ENCODE measurements around the gene SLC1A1. TPM values are rescaled to one million over a fixed set of nuclear protein-coding genes. Genes with fewer than 3 reads are reported as not detected.
"Not testable (repeated sequence)": the region's sequence is repeated elsewhere in the genome, so short reads cannot be mapped to it uniquely, and the experiment has no call there.

Gene SLC1A1
- total RNA-seq, 1 donor from 2014 or later: not detected

- Histone ChIP-seq H3K36me3 (ENCODE audit: control insufficient read depth in 3 of 3, insufficient read depth in 3 of 3, low read length in 3 of 3) (no peaks in the 10 kb centered on the region), H3K9me3 (ENCODE audit: control insufficient read depth in 3 of 3, low read length in 3 of 3) (no peaks in the 10 kb centered on the region), H3K4me3 (ENCODE audit: low read length in 3 of 3) (no peak overlapping the region), H3K27ac (ENCODE audit: low read depth, low read length) (no peak overlapping the region), H3K27me3 (ENCODE audit: control insufficient read depth in 3 of 3, insufficient read depth in 3 of 3, low read length in 3 of 3) (no peaks in the 10 kb centered on the region), H3K4me1 (ENCODE audit: control insufficient read depth in 3 of 3, insufficient read depth in 3 of 3, low read length in 3 of 3) (no peaks in the 10 kb centered on the region), H3K9ac (ENCODE audit: low read depth in 1 of 3, low read length in 3 of 3) (no peak overlapping the region)
Observed at GRCh38 chr9:4537581-4537980, 47.3 kb downstream of the SLC1A1 start.

- no peak overlapping the region for H3K9ac ChIP-seq (ENCODE audit: low read depth in 1 of 3, low read length in 3 of 3)
- H3K4me1 ChIP-seq (ENCODE audit: control insufficient read depth in 3 of 3, insufficient read depth in 3 of 3, low read length in 3 of 3): no peaks in the 10 kb centered on the region
- H3K4me3 ChIP-seq (ENCODE audit: low read length in 3 of 3): no peak overlapping the region
- no peak overlapping the region for H3K27ac ChIP-seq (ENCODE audit: low read depth, low read length)
- no peaks in the 10 kb centered on the region for H3K27me3 ChIP-seq (ENCODE audit: control insufficient read depth in 3 of 3, insufficient read depth in 3 of 3, low read length in 3 of 3)
- no peaks in the 10 kb centered on the region for H3K9me3 ChIP-seq (ENCODE audit: control insufficient read depth in 3 of 3, low read length in 3 of 3)
- no peaks in the 10 kb centered on the region for H3K36me3 ChIP-seq (ENCODE audit: control insufficient read depth in 3 of 3, insufficient read depth in 3 of 3, low read length in 3 of 3)
Observed at GRCh38 chr9:4538107-4538506, 47.8 kb downstream of the SLC1A1 start.

DNA sequence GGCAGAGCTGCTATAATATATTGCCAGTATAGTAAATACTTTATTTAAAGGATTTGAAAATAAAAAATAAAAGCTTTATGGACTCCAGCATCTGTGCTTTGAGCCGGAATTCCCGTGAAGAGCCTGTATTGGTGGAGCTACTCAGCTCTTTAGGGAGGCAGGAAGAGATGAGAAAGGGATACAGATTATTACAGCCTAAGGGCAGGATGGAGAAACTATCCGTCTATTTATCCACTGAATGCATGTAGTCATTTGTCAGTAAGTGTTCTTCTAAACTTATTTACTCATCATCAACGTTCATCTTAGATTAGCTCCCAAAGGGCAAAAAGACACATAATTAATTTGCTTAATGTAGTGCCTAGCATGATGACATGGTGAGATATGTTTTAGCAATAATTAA is 48.4 kb downstream of the SLC1A1 start:
- H3K9ac ChIP-seq (ENCODE audit: low read depth in 1 of 3, low read length in 3 of 3): no peak overlapping the region
- no peak overlapping the region for H3K4me3 ChIP-seq (ENCODE audit: low read length in 3 of 3)
- H3K9me3 ChIP-seq (ENCODE audit: control insufficient read depth in 3 of 3, low read length in 3 of 3): no peaks in the 10 kb centered on the region
- no peaks in the 10 kb centered on the region for H3K4me1 ChIP-seq (ENCODE audit: control insufficient read depth in 3 of 3, insufficient read depth in 3 of 3, low read length in 3 of 3)
- no peaks in the 10 kb centered on the region for H3K27me3 ChIP-seq (ENCODE audit: control insufficient read depth in 3 of 3, insufficient read depth in 3 of 3, low read length in 3 of 3)
- H3K36me3 ChIP-seq (ENCODE audit: control insufficient read depth in 3 of 3, insufficient read depth in 3 of 3, low read length in 3 of 3): no peaks in the 10 kb centered on the region
- no peak overlapping the region for H3K27ac ChIP-seq (ENCODE audit: low read depth, low read length)

DNA sequence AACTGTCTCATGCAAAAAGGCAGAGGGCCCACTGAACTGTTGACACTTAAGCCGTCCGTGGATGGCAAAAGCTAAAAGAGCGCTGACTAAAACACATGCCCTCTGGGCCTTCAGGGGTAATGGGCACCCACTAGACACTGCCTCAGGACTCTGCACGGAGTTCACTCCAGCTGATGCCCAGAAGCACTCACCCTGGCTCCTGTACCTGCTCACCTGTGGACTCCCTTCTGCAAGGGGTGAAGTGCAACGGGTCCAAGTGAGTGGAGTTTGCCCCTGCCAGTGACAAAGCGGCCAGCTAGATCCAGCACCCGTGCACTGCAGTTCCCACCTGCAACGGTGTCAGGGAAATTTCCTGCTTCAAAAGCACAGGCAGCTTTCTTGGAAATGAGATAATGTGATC is 50.2 kb downstream of the SLC1A1 start:
- no peak overlapping the region for H3K4me3 ChIP-seq (ENCODE audit: low read length in 3 of 3)
- no peaks in the 10 kb centered on the region for H3K9me3 ChIP-seq (ENCODE audit: control insufficient read depth in 3 of 3, low read length in 3 of 3)
- H3K4me1 ChIP-seq (ENCODE audit: control insufficient read depth in 3 of 3, insufficient read depth in 3 of 3, low read length in 3 of 3): no peaks in the 10 kb centered on the region
- H3K9ac ChIP-seq (ENCODE audit: low read depth in 1 of 3, low read length in 3 of 3): no peak overlapping the region
- H3K27me3 ChIP-seq (ENCODE audit: control insufficient read depth in 3 of 3, insufficient read depth in 3 of 3, low read length in 3 of 3): no peaks in the 10 kb centered on the region
- no peaks in the 10 kb centered on the region for H3K36me3 ChIP-seq (ENCODE audit: control insufficient read depth in 3 of 3, insufficient read depth in 3 of 3, low read length in 3 of 3)
- H3K27ac ChIP-seq (ENCODE audit: low read depth, low read length): no peak overlapping the region

GRCh38 chr9:4541281-4541680 is 51.0 kb downstream of the SLC1A1 start:
- no peak overlapping the region for H3K27ac ChIP-seq (ENCODE audit: low read depth, low read length)
- H3K27me3 ChIP-seq (ENCODE audit: control insufficient read depth in 3 of 3, insufficient read depth in 3 of 3, low read length in 3 of 3): no peaks in the 10 kb centered on the region
- no peak overlapping the region for H3K4me3 ChIP-seq (ENCODE audit: low read length in 3 of 3)
- H3K36me3 ChIP-seq (ENCODE audit: control insufficient read depth in 3 of 3, insufficient read depth in 3 of 3, low read length in 3 of 3): no peaks in the 10 kb centered on the region
- H3K9me3 ChIP-seq (ENCODE audit: control insufficient read depth in 3 of 3, low read length in 3 of 3): no peaks in the 10 kb centered on the region
- H3K9ac ChIP-seq (ENCODE audit: low read depth in 1 of 3, low read length in 3 of 3): no peak overlapping the region
- no peaks in the 10 kb centered on the region for H3K4me1 ChIP-seq (ENCODE audit: control insufficient read depth in 3 of 3, insufficient read depth in 3 of 3, low read length in 3 of 3)

- H3K4me3 ChIP-seq (ENCODE audit: low read length in 3 of 3): no peak overlapping the region
- H3K9ac ChIP-seq (ENCODE audit: low read depth in 1 of 3, low read length in 3 of 3): no peak overlapping the region
- H3K36me3 ChIP-seq (ENCODE audit: control insufficient read depth in 3 of 3, insufficient read depth in 3 of 3, low read length in 3 of 3): no peaks in the 10 kb centered on the region
- H3K27ac ChIP-seq (ENCODE audit: low read depth, low read length): no peak overlapping the region
- H3K27me3 ChIP-seq (ENCODE audit: control insufficient read depth in 3 of 3, insufficient read depth in 3 of 3, low read length in 3 of 3): no peaks in the 10 kb centered on the region
- no peaks in the 10 kb centered on the region for H3K4me1 ChIP-seq (ENCODE audit: control insufficient read depth in 3 of 3, insufficient read depth in 3 of 3, low read length in 3 of 3)
- no peaks in the 10 kb centered on the region for H3K9me3 ChIP-seq (ENCODE audit: control insufficient read depth in 3 of 3, low read length in 3 of 3)
Observed at GRCh38 chr9:4541856-4542255, 51.6 kb downstream of the SLC1A1 start.

DNA sequence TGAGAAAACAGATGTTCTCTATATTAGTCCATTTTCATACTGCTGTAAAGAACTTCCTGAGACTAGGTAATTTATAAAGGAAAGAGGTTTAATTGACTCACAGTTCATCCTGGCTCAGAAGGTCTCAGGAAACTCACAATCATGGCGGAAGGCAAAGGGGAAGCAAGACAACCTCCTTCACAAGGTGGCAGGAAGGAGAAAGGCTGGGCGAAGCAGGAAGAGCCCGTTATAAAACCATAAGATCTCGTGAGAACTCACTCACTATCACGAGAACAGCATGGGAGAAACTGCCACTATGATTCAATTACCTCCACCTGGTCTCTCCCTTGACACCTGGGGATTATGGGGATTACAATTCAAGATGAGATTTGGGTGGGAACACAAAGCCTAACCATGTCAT is 54.4 kb downstream of the SLC1A1 start:
- H3K9me3 ChIP-seq (ENCODE audit: control insufficient read depth in 3 of 3, low read length in 3 of 3); H3K27ac ChIP-seq (ENCODE audit: low read depth, low read length); H3K4me1 ChIP-seq (ENCODE audit: control insufficient read depth in 3 of 3, insufficient read depth in 3 of 3, low read length in 3 of 3); H3K27me3 ChIP-seq (ENCODE audit: control insufficient read depth in 3 of 3, insufficient read depth in 3 of 3, low read length in 3 of 3); H3K36me3 ChIP-seq (ENCODE audit: control insufficient read depth in 3 of 3, insufficient read depth in 3 of 3, low read length in 3 of 3); H3K4me3 ChIP-seq (ENCODE audit: low read length in 3 of 3); H3K9ac ChIP-seq (ENCODE audit: low read depth in 1 of 3, low read length in 3 of 3): not testable (repeated sequence)

DNA sequence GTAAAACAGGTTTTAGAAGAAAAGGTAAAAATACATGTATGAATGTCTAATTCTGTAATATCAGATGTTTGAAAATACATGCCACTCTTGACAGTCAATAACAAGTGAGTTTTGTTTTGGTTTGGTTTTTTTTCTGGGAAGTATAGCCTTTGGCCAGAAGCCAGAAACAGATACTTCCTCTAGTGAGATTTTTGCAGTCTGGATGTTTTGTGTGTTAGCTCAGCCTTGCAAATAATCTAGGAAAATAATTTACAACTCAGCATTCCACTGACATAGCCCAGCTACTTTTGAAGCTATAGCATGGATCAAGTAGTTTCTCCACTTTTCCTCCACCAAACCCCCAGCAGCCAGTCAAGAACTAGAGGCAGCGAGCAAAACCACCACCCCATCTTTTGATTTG is 56.7 kb downstream of the SLC1A1 start:
- Histone ChIP-seq H3K27ac (ENCODE audit: low read depth, low read length) (no peak overlapping the region), H3K9ac (ENCODE audit: low read depth in 1 of 3, low read length in 3 of 3) (no peak overlapping the region), H3K27me3 (ENCODE audit: control insufficient read depth in 3 of 3, insufficient read depth in 3 of 3, low read length in 3 of 3) (no peaks in the 10 kb centered on the region), H3K36me3 (ENCODE audit: control insufficient read depth in 3 of 3, insufficient read depth in 3 of 3, low read length in 3 of 3) (no peaks in the 10 kb centered on the region), H3K4me1 (ENCODE audit: control insufficient read depth in 3 of 3, insufficient read depth in 3 of 3, low read length in 3 of 3) (peaks cover 7 to 10% (median 8%) of the 10 kb centered on the region in 3 donors), H3K4me3 (ENCODE audit: low read length in 3 of 3) (no peak overlapping the region), H3K9me3 (ENCODE audit: control insufficient read depth in 3 of 3, low read length in 3 of 3) (no peaks in the 10 kb centered on the region)

DNA sequence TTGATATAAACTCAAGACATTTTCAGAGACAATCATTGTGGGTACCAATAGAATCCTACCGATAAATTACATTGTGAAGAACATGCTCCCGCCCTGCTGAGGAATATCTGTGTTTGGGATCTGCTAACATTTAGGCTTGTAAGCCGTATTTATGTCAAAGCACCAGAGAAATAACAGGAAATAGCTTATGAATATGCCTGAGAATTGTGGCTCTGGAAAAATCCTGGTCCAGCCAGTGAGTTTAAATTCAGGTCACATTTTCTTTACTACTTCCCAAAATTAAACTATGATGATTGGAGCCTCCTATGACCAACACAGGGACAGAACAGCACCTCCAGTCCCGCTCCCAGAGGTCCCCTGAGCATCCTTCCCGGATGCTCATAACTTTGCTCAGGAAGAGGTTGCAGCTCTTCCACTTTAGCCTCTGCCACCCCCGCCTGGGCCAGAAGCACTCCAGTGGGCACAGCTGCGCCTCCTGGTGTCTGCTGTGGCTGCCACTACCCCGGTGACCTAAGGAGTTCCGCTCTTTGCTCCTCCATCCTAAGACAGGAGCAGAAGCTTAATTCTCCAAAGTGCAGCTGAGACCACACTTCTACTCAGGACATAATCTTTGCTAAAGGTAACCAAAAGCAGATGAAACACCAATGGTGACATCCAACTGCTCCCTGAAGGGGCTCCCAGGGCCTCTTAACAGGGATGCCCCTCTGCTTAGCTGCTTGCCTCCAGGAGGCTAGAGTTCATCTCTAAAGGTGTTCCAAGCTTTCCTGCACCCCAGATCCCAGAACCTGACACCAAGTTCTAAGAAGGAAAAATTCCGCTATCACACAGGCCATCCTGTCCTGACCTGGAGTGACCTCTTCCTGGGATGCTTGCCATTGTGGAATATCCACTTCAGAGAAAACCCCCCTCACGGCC is 58.8 kb downstream of the SLC1A1 start:
- Histone ChIP-seq H3K4me3 (ENCODE audit: low read length in 3 of 3) (no peak overlapping the region), H3K27ac (ENCODE audit: low read depth, low read length) (no peak overlapping the region), H3K36me3 (ENCODE audit: control insufficient read depth in 3 of 3, insufficient read depth in 3 of 3, low read length in 3 of 3) (no peaks in the 10 kb centered on the region), H3K27me3 (ENCODE audit: control insufficient read depth in 3 of 3, insufficient read depth in 3 of 3, low read length in 3 of 3) (no peaks in the 10 kb centered on the region), H3K9ac (ENCODE audit: low read depth in 1 of 3, low read length in 3 of 3) (no peak overlapping the region), H3K4me1 (ENCODE audit: control insufficient read depth in 3 of 3, insufficient read depth in 3 of 3, low read length in 3 of 3) (peaks cover 7 to 11% (median 10%) of the 10 kb centered on the region in 3 donors), H3K9me3 (ENCODE audit: control insufficient read depth in 3 of 3, low read length in 3 of 3) (no peaks in the 10 kb centered on the region)

GRCh38 chr9:4549751-4550295 is 59.6 kb downstream of the SLC1A1 start:
- H3K27ac ChIP-seq (ENCODE audit: low read depth, low read length): no peak overlapping the region
- no peaks in the 10 kb centered on the region for H3K36me3 ChIP-seq (ENCODE audit: control insufficient read depth in 3 of 3, insufficient read depth in 3 of 3, low read length in 3 of 3)
- H3K9ac ChIP-seq (ENCODE audit: low read depth in 1 of 3, low read length in 3 of 3): no peak overlapping the region
- H3K4me1 ChIP-seq (ENCODE audit: control insufficient read depth in 3 of 3, insufficient read depth in 3 of 3, low read length in 3 of 3): peaks cover 7 to 15% (median 10%) of the 10 kb centered on the region in 3 donors
- no peaks in the 10 kb centered on the region for H3K9me3 ChIP-seq (ENCODE audit: control insufficient read depth in 3 of 3, low read length in 3 of 3)
- no peaks in the 10 kb centered on the region for H3K27me3 ChIP-seq (ENCODE audit: control insufficient read depth in 3 of 3, insufficient read depth in 3 of 3, low read length in 3 of 3)
- no peak overlapping the region for H3K4me3 ChIP-seq (ENCODE audit: low read length in 3 of 3)

All from skeletal muscle tissue (tissue), 4 donors.